Astrocyte of the hippocampus (primary cell): ENCODE results near the gene SERPINB6.

Experiments
- DNase-seq: peaks from one replicate; pipeline ENCODE4 v3.0.0; 2011; ENCODE audit warnings: low read depth, low spot score

Gene SERPINB6

GRCh38 chr6:2999618-3000557, 28.5 kb upstream of the SERPINB6 start, which contains the start of gene NQO2:
Gene NQO2 (plus strand): TSS chr6:2999894. CDS start chr6:3006553, 6,659 bp downstream.
- DNase-seq, result peak; percentile 95

DNA sequence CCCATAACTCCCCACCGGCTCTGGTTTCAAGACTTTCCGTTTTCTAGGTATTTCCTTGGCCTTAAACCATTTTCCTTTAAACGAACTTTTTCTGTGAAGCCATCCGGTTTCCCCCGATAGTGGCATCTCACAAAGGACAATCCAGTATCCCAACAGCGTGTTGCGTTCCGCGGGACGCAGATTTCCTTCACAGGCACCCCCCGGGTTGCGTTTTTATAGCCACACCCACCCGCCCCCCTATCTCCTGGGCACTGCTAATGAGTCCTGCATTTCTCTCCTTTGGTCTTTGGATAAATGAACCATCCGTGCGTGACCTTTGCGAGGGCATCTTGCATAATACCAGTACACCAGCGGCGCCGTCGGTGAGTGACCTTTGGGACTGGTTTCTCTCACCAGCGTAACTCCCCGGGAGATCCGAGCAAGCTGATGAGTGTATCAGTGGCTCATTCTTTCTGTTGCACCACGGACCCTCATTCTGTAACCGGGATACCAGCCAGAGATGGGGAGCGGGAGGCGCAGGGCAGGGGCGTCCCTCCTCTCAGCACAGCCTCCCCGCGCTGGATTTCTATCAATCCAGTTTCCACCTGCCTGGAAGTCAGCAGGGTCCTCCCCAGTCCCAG, 27.7 kb upstream of the SERPINB6 start:
- DNase-seq, result peak; percentile 20

DNA sequence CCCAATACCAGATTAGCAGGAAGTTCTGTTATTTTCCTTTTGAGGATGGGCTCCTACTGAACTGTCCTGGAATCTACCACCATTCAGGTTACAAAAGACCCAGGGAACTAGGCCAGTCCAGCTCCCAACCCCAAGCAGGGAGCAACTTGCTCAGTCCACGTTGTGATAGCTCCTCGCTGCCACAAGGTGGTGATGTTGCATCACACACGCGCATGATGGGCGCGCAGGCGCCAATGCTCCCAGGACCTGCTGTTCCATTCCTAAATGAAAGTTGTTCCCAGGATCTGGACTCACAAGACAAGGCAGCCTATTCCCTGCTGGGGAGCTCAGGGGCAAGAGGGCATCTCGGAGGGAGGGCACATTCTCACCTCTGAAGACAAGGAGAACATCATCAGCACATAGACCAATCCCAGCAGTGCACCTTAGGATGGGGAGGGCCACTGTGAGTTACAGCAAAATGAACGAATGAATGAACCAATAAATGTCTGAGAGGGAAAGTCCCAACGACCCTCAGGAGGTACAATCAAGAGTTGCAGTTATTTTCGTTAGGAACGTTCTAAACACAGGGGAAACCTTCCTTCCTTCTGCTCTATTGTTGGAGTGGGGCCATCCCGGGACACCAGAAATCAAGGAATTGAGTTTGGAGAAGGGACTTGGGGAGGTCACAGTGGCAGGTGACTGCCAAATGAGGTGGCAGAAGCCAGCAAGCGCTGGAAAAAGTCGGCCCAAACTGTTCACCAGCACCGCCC, 27.1 kb upstream of the SERPINB6 start:
- peak; percentile 23 for DNase-seq

GRCh38 chr6:2993755-2994317, 22.5 kb upstream of the SERPINB6 start:
- no peak for DNase-seq

DNA sequence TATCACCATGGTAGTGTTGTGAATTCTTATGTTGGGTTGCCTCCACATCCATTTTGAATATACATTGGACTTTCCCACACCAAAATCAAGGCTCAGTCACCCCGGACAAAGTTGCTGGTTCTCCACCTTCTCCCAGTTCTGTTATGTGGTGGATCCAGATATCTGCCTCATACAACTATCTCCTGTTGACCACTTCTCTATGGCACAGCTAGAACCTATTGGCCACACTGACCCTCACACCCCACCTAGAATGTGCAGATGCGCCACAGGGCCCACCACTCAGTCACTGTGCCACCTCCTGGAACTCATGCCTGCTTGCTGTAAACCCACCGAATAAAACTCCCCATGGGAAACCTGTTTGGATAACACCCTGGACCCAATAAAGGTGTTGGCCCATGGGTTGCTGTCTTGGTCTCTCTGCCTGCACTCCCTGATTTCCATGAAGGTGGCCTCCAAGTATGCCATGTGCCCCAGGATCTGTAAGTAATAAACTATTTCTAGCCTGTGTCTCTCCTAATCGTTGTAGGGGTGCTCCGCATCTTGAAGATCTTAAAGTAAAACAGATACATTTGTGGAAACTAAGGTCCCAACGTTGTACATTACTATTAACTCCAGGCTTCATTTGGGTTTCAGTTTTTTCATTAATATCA, 21.1 kb upstream of the SERPINB6 start:
- DNase-seq, result no peak

- no peak for DNase-seq
These were observed 19.7 kb upstream of the SERPINB6 start for GRCh38 chr6:2990932-2991506.

DNA sequence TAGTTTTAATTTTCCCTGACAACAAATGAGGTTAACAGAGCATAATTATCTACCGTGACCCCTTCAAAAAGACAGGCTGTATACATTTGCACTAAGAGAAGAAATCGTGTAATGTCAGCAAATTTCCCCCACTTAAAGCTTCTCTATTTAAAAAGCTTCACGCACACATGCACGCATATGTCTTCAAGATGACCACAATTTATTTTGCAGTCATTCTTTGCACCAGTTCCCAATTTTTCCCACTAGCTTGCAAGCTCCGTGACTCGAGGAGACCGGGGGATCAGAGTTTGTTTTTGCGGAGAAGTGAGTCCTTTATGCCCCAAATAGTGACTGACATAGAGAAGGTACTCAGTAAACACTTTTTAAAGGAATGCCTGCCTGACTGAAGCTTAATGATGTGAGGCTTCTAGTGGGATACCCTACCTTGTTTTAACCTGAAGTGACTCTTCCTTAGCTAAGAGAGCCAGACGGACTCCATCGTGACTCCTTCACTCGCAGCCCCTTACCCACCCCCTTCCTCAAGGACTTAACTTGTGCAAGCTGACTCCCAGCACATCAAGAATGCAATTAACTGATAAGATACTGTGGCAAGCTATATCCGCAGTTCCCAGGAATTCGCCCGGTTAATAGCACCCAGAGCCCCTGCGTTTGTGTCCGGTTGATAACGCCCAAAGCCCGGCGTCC, 19.0 kb upstream of the SERPINB6 start:
- peak; percentile 64 for DNase-seq

DNA sequence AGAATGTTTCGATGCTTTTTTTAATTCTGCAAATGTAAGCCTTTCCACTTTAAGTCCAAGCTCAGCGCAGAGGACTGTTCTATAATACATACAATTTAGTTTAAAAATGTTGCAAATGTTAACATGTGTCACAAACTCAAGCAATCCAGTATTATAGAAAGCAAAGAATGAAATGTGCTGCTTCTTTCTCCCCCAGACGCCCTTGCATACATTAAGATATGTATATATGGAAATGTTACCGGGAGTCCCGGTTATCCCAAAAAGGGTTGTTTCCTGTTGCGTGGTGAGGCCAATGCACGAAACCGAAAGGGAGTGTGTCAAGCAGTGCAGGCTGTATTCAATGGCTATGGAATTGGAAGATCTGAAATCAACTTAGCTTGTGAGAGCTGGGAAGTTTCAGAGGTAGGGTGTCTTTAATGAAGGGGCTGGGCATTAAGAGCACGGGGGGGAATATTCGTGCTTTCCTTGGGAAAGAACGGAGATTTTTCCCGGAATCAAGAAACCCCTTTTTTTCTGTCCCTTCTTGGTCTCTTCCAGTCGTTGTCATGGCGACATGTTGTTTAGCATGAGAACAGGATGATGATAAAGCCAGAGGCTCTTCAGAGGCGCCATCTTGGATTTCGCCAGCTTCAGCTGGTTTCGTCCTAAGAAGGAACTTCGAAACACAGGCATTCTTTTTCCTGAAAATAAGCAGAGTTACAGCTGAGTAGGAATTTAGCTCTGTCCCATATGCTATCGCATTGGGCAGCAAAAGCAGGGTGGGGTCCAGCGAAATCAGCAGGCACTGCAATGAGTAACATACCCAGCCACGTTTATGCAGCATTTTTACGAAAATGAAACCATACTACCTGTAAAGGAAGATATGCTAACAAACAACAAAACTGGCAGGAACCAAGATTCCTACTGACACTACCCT, 18.2 kb upstream of the SERPINB6 start:
- DNase-seq, result peak; percentile 97

GRCh38 chr6:2988426-2989331, 17.3 kb upstream of the SERPINB6 start:
- DNase-seq, result peak; percentile 97

- no peak for DNase-seq
These were observed 16.7 kb upstream of the SERPINB6 start for GRCh38 chr6:2988094-2988425.

GRCh38 chr6:2986722-2987221, 15.4 kb upstream of the SERPINB6 start:
- DNase-seq, result peak; percentile 75

GRCh38 chr6:2984738-2985406, 13.5 kb upstream of the SERPINB6 start:
- DNase-seq, result no peak

GRCh38 chr6:2982426-2983117, 11.2 kb upstream of the SERPINB6 start:
- DNase-seq, result no peak

GRCh38 chr6:2980465-2980855, 9.1 kb upstream of the SERPINB6 start:
- no peak for DNase-seq

GRCh38 chr6:2979819-2980464, 8.6 kb upstream of the SERPINB6 start:
- peak; percentile 92 for DNase-seq

DNA sequence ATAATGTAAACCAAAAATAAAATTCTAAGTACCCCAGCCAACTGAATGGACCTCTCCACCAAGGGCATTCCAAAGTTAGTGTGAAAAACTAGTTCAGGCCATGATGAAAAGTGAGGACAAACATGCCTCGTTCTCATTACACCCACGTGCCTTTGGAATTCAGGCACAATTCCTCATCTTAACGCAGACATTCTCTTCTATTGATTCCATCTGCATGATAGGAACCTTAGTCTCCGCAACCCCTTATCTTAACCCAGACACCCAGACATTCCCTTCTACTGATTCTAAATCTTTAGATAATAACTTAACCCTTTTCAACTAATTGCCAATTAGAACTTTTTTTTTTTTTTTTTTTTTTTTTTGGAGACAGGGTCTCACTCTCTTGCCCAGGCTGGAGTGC, 7.6 kb upstream of the SERPINB6 start:
- DNase-seq, result no peak
